ENCODE results near the gene TAC4.

DNA sequence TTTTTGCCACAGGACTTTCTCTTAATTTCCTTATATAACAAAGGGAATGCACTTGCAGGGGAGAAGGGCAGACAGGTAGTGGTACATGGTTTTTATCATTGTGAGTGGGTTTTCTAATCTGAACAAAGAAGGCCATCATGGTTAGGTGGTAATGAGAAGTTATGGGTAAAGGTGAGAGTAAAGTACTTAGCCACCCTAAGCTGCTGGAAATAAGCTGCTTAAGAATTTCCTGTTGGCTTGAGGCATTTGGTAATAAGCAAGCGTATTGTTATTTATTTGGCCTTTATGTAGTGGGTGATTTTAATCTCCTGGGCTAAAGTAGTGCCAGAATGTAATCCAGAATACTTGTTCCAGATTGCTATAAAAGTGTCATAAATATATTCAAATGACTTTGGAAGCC lies 27.1 kb downstream of the TAC4 start:
- TF ChIP-seq, protein P1, sequence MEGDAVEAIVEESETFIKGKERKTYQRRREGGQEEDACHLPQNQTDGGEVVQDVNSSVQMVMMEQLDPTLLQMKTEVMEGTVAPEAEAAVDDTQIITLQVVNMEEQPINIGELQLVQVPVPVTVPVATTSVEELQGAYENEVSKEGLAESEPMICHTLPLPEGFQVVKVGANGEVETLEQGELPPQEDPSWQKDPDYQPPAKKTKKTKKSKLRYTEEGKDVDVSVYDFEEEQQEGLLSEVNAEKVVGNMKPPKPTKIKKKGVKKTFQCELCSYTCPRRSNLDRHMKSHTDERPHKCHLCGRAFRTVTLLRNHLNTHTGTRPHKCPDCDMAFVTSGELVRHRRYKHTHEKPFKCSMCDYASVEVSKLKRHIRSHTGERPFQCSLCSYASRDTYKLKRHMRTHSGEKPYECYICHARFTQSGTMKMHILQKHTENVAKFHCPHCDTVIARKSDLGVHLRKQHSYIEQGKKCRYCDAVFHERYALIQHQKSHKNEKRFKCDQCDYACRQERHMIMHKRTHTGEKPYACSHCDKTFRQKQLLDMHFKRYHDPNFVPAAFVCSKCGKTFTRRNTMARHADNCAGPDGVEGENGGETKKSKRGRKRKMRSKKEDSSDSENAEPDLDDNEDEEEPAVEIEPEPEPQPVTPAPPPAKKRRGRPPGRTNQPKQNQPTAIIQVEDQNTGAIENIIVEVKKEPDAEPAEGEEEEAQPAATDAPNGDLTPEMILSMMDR (IDR thresholded peaks at IDR 0.05), result no peak
- no peak for TF ChIP-seq POLR2AphosphoS5 (IDR thresholded peaks at IDR 0.05)

Data from breast epithelium (tissue), 3 donors.